ENCODE data around the gene RPGRIP1L.

DNA sequence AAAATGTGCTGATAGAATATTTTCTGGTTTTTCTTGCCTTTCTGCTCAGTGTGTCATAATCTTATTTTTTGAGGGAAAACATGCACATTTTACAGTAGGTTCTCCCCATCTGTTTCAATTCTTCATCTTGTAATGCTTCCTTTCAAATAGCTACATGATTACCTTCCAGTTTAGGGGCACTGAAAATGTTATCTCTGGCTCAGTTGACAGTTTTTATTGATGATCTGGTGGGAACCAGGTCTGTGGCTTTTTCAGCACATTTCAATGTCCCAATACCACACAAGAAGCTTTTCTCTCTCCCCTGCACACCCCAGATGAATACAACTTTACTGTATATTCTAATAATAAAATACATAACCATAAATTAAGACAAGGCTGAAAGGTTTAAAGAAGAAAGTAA is 36.8 kb upstream of the RPGRIP1L start:
- TF ChIP-seq, protein P1, sequence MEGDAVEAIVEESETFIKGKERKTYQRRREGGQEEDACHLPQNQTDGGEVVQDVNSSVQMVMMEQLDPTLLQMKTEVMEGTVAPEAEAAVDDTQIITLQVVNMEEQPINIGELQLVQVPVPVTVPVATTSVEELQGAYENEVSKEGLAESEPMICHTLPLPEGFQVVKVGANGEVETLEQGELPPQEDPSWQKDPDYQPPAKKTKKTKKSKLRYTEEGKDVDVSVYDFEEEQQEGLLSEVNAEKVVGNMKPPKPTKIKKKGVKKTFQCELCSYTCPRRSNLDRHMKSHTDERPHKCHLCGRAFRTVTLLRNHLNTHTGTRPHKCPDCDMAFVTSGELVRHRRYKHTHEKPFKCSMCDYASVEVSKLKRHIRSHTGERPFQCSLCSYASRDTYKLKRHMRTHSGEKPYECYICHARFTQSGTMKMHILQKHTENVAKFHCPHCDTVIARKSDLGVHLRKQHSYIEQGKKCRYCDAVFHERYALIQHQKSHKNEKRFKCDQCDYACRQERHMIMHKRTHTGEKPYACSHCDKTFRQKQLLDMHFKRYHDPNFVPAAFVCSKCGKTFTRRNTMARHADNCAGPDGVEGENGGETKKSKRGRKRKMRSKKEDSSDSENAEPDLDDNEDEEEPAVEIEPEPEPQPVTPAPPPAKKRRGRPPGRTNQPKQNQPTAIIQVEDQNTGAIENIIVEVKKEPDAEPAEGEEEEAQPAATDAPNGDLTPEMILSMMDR (IDR thresholded peaks at IDR 0.05; ENCODE audit: insufficient read depth, low read length) = no peak
- no peak for TF ChIP-seq POLR2AphosphoS5 (IDR thresholded peaks at IDR 0.05; ENCODE audit: low read depth)
